Endodermal cell (in vitro differentiated cells): ENCODE data around the gene TMEM40. TPM values are rescaled to one million over a fixed set of nuclear protein-coding genes. Genes with fewer than 3 reads are reported as not detected.
"Not testable (repeated sequence)": the region's sequence is repeated elsewhere in the genome, so short reads cannot be mapped to it uniquely, and the experiment has no call there.

Experiments
- DNase-seq: peaks from one replicate; pipeline ENCODE4 v3.0.0-alpha.2; 2017
- H3K27ac ChIP-seq: 2 replicates; pipeline ENCODE4 v1.5.1; 2013; ENCODE audit warnings: mild to moderate bottlenecking, low read depth, low read length, moderate library complexity
- H3K27me3 ChIP-seq: 2 replicates; pipeline ENCODE4 v1.6.1; 2013; ENCODE audit warnings: mild to moderate bottlenecking, low read length, moderate library complexity; ENCODE audit not compliant: insufficient read depth, control insufficient read depth, poor library complexity, severe bottlenecking
- H3K36me3 ChIP-seq: 2 replicates; pipeline ENCODE4 v1.7.0; 2013; ENCODE audit warnings: mild to moderate bottlenecking, low read length, moderate library complexity; ENCODE audit not compliant: control insufficient read depth, insufficient read depth
- H3K4me1 ChIP-seq: one replicate; pipeline ENCODE4 v1.7.0; 2013; ENCODE audit warnings: low read length; ENCODE audit not compliant: control insufficient read depth, insufficient read depth
- H3K4me3 ChIP-seq: 2 replicates; pipeline ENCODE4 v1.5.1; 2013; ENCODE audit warnings: mild to moderate bottlenecking, low read length, moderate library complexity
- H3K9ac ChIP-seq: 2 replicates; pipeline ENCODE4 v1.6.1; 2013; ENCODE audit warnings: mild to moderate bottlenecking, low read length, moderate library complexity; ENCODE audit not compliant: poor library complexity, severe bottlenecking; ENCODE audit errors: extremely low read depth
- H3K9me3 ChIP-seq: 2 replicates; pipeline ENCODE4 v1.6.1; 2013; ENCODE audit warnings: mild to moderate bottlenecking, low read length, moderate library complexity; ENCODE audit not compliant: control insufficient read depth
- H3K27ac Mint-ChIP-seq: 2 replicates; pipeline ENCODE4 v1.8.0; 2020; ENCODE audit warnings: mixed read lengths
- H3K27me3 Mint-ChIP-seq: 2 replicates; pipeline ENCODE4 v1.8.0; 2021; ENCODE audit warnings: mild to moderate bottlenecking, mixed read lengths; ENCODE audit not compliant: insufficient read depth
- H3K36me3 Mint-ChIP-seq: 2 replicates; pipeline ENCODE4 v1.8.0; 2020; ENCODE audit warnings: low read depth, mixed read lengths
- H3K4me1 Mint-ChIP-seq: 2 replicates; pipeline ENCODE4 v1.8.0; 2020; ENCODE audit warnings: mixed read lengths
- H3K4me3 Mint-ChIP-seq: 2 replicates; pipeline ENCODE4 v1.8.0; 2020; ENCODE audit warnings: mild to moderate bottlenecking, moderate library complexity, mixed read lengths
- H3K9me3 Mint-ChIP-seq: 2 replicates; pipeline ENCODE4 v1.8.0; 2020; ENCODE audit warnings: mild to moderate bottlenecking, mixed read lengths
- CTCF ChIP-seq: fragments of 200-600 bp; sonication (generic); conservative IDR thresholded peaks from 2 replicates; pipeline ENCODE4 v1.5.0; 2021; ENCODE audit warnings: antibody characterized with exemption, mild to moderate bottlenecking
- WGBS, 2 experiments: methylation state at CpG; one replicate each; pipeline versions ENCODE4 v1.1.5 to v1.1.7; 2013; ENCODE audit warnings: missing lambda C conversion rate in 2 of 2, mixed read lengths in 1 of 2; ENCODE audit not compliant: insufficient coverage in 1 of 2, insufficient read length in 1 of 2; 5-methylcytosine and 5-hydroxymethylcytosine counted together
- total RNA-seq, 2 donors: library from RNA; stranded (reverse); fragmentation: NEBNext Ultra II Directional in 1 of 2; extraction: Animal tissue kit (Norgen Biotek cat#: 25700) in 1 of 2; gene quantifications; 2 replicates in 1 of 2; 3 replicates in 1 of 2; pipeline ENCODE4 v1.2.1, GENCODE V29; 2021

TMEM40 gene
- total RNA-seq, 2 donors from 2014 or later, result not detected

- H3K36me3 ChIP-seq, result no peaks in the 10 kb centered on the region
- peaks cover 6% of the 10 kb centered on the region for H3K9me3 ChIP-seq
- H3K4me1 ChIP-seq, result peaks cover 6% of the 10 kb centered on the region
- H3K4me3 ChIP-seq, result no peak overlapping the region
- no peak overlapping the region for H3K4me3 Mint-ChIP-seq
- H3K4me1 Mint-ChIP-seq, result peaks cover 21% of the 10 kb centered on the region
- no peaks in the 10 kb centered on the region for H3K27me3 ChIP-seq
- WGBS, 2 experiments, result 93 to 94% methylated on average over 3 to 4 of the region's 4 CpGs
- H3K27ac Mint-ChIP-seq, result no peak overlapping the region
- H3K27ac ChIP-seq, result no peak overlapping the region
- H3K27me3 Mint-ChIP-seq, result peaks cover 5% of the 10 kb centered on the region
- no peak for DNase-seq
- no peak overlapping the region for H3K9ac ChIP-seq
- no peak for TF ChIP-seq CTCF
- no peaks in the 10 kb centered on the region for H3K36me3 Mint-ChIP-seq
- peaks cover 1% of the 10 kb centered on the region for H3K9me3 Mint-ChIP-seq
Measured at GRCh38 chr3:12724794-12725193, 34.3 kb downstream of the TMEM40 start.

GRCh38 chr3:12723362-12723761 lies 35.7 kb downstream of the TMEM40 start:
- H3K36me3 ChIP-seq, H3K9ac ChIP-seq, H3K4me3 Mint-ChIP-seq, H3K27ac Mint-ChIP-seq, H3K4me1 ChIP-seq, H3K9me3 Mint-ChIP-seq, DNase-seq, H3K9me3 ChIP-seq, H3K27me3 Mint-ChIP-seq, H3K27ac ChIP-seq, H3K36me3 Mint-ChIP-seq, H3K4me3 ChIP-seq, H3K27me3 ChIP-seq: not testable (repeated sequence)
- peaks cover 18% of the 10 kb centered on the region for H3K4me1 Mint-ChIP-seq

DNA sequence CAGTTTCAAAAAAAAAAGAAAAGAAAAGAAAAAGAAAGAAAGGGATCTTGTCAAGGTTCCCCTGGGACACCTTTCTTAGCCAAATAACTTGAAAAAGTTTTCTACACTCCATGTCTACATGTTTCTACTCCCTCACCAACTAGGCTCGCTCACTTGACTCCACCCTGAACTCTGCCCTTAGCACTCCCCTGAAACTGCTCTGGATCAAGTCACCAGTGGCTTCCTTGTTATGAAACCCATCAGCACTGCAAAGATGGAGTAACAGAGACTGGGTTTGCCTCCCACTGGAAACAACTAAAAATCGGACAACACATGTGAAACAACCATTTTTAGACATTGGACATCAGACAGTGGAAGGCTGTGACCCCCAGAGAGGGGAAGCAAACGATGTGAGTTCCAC lies 36.8 kb downstream of the TMEM40 start:
- H3K4me1 ChIP-seq, result no peaks in the 10 kb centered on the region
- H3K9me3 ChIP-seq, result peaks cover 6% of the 10 kb centered on the region
- H3K4me3 Mint-ChIP-seq, result no peak overlapping the region
- no peak overlapping the region for H3K27ac ChIP-seq
- H3K4me1 Mint-ChIP-seq, result peaks cover 12% of the 10 kb centered on the region
- no peak overlapping the region for H3K4me3 ChIP-seq
- WGBS, 2 experiments, result 82 to 84% methylated on average over 3 of the region's 3 CpGs
- peaks cover 5% of the 10 kb centered on the region for H3K27me3 Mint-ChIP-seq
- H3K9me3 Mint-ChIP-seq, result peaks cover 1% of the 10 kb centered on the region
- H3K36me3 Mint-ChIP-seq, result no peaks in the 10 kb centered on the region
- no peak overlapping the region for H3K9ac ChIP-seq
- TF ChIP-seq CTCF, result no peak
- no peaks in the 10 kb centered on the region for H3K27me3 ChIP-seq
- no peaks in the 10 kb centered on the region for H3K36me3 ChIP-seq
- no peak for DNase-seq
- no peak overlapping the region for H3K27ac Mint-ChIP-seq
